A549 (cell line): ENCODE data around the gene EGFL8. TPM values are rescaled to one million over a fixed set of nuclear protein-coding genes. Genes with fewer than 3 reads are reported as not detected.

ENCODE experiments used
- ATAC-seq, 2 experiments: fragments of 200-7000 bp in 1 of 2; fragments of >200 bp in 1 of 2; cut with Nextera tagmentation in 1 of 2; cut with Tn5 transposase in 1 of 2; 3 replicates each; pipeline versions ENCODE4 v1.8.0 to v1.9.1; 2018 to 2020; ENCODE audit warnings: mild to moderate bottlenecking in 1 of 2, moderate library complexity in 1 of 2
- CTCF ChIA-PET: fragments of 300-600 bp; sonication (Branson Sonifier 250); formaldehyde crosslinking; extraction: SDS; loops from one replicate; lab custom pipeline; 2021; ENCODE audit warnings: antibody characterized with exemption, inconsistent platforms; lab: Yijun Ruan, JAX
- POLR2A ChIA-PET: fragments of 350-600 bp; formaldehyde crosslinking; extraction: SDS; loops from one replicate; lab custom pipeline; 2021; ENCODE audit warnings: antibody characterized with exemption, inconsistent platforms; lab: Yijun Ruan, JAX
- DNase-seq, 2 experiments: peaks; one replicate each; pipeline versions ENCODE4 v3.0.0 to v3.0.0-alpha.2; 2011 to 2016; ENCODE audit warnings: low read depth in 1 of 2, low spot score in 1 of 2
- FAIRE-seq: peaks from 2 replicates; lab custom pipeline; 2011; peaks lifted over from hg19 to GRCh38; lab: Jason Lieb, UNC
- H3K27ac ChIP-seq, 2 experiments: fragments of >200 bp; sonication (Bioruptor Twin); formaldehyde crosslinking; 3 replicates each; pipeline ENCODE4 v1.5.1; 2016 to 2017
- H3K4me1 ChIP-seq: fragments of >200 bp; sonication (Bioruptor Twin); formaldehyde crosslinking; 3 replicates; pipeline ENCODE4 v1.6.1; 2016
- H3K4me2 ChIP-seq: fragments of >200 bp; sonication (Bioruptor Twin); formaldehyde crosslinking; 3 replicates; pipeline ENCODE4 v1.6.1; 2016
- H3K4me3 ChIP-seq: fragments of >200 bp; sonication (Bioruptor Twin); formaldehyde crosslinking; 3 replicates; pipeline ENCODE4 v1.5.1; 2016
- H3K9me3 ChIP-seq: fragments of >200 bp; sonication (Bioruptor Twin); formaldehyde crosslinking; 3 replicates; pipeline ENCODE4 v1.6.1; 2016
- BHLHE40 ChIP-seq: IDR thresholded peaks from 2 replicates; pipeline ENCODE4 v1.6.1; 2012; ENCODE audit warnings: low read depth, low read length, inconsistent platforms
- CEBPB ChIP-seq, 2 experiments: fragments of >200 bp in 1 of 2; sonication (Bioruptor Twin) in 1 of 2; formaldehyde crosslinking in 1 of 2; IDR thresholded peaks; 2 replicates each; pipeline ENCODE4 v1.6.1; 2012 to 2016
- CHD2 ChIP-seq: fragments of 150-350 bp; IDR thresholded peaks from 2 replicates; pipeline ENCODE4 v1.6.1; 2014; ENCODE audit warnings: low read length; ENCODE audit not compliant: partially characterized antibody
- CHD4 ChIP-seq: fragments of 200-600 bp; sonication (generic); IDR thresholded peaks from 2 replicates; pipeline ENCODE4 v1.6.1; 2016; ENCODE audit warnings: antibody characterized with exemption, mild to moderate bottlenecking, borderline replicate concordance
- EHF ChIP-seq: fragments of 250-450 bp; sonication (Bioruptor Pico); IDR thresholded peaks from 2 replicates; pipeline ENCODE4 v1.5.0; 2020; ENCODE audit warnings: mild to moderate bottlenecking
- EP300 ChIP-seq, 2 experiments: fragments of >200 bp; sonication (Bioruptor Twin); formaldehyde crosslinking; IDR thresholded peaks; 2 replicates in 1 of 2; 3 replicates in 1 of 2; pipeline ENCODE4 v1.6.1; 2016 to 2017
- ESRRA ChIP-seq: fragments of 150-350 bp; IDR thresholded peaks from 2 replicates; pipeline ENCODE4 v1.6.1; 2014; ENCODE audit warnings: mild to moderate bottlenecking, low read length, borderline replicate concordance
- FOXS1 ChIP-seq: fragments of 250-450 bp; sonication (Bioruptor Pico); IDR thresholded peaks from 2 replicates; pipeline ENCODE4 v1.5.0; 2020; ENCODE audit warnings: mild to moderate bottlenecking, moderate library complexity
- GATA3 ChIP-seq: IDR thresholded peaks from 2 replicates; pipeline ENCODE4 v1.6.1; 2012; ENCODE audit warnings: borderline replicate concordance
- HEYL ChIP-seq: fragments of 250-450 bp; sonication (Bioruptor Pico); IDR thresholded peaks from 2 replicates; pipeline ENCODE4 v1.8.0; 2021; ENCODE audit warnings: mild to moderate bottlenecking, moderate library complexity
- HOXB13 ChIP-seq: fragments of 250-450 bp; sonication (Bioruptor Pico); IDR thresholded peaks from 2 replicates; pipeline ENCODE4 v1.5.0; 2020; ENCODE audit warnings: low read depth, mild to moderate bottlenecking, moderate library complexity
- JUN ChIP-seq, 2 experiments: fragments of >200 bp; sonication (Bioruptor Twin); formaldehyde crosslinking; IDR thresholded peaks; 2 replicates in 1 of 2; 3 replicates in 1 of 2; pipeline ENCODE4 v1.6.1; 2016 to 2017
- MAFK ChIP-seq: fragments of 450-650 bp; IDR thresholded peaks from 2 replicates; pipeline ENCODE4 v1.6.1; 2014; ENCODE audit not compliant: partially characterized antibody
- PHF8 ChIP-seq: fragments of 200-600 bp; sonication (generic); IDR thresholded peaks from 2 replicates; pipeline ENCODE4 v1.6.1; 2016; ENCODE audit warnings: low read depth, mild to moderate bottlenecking, antibody characterized with exemption, moderate library complexity, borderline replicate concordance
- POLR2A ChIP-seq: IDR thresholded peaks from 2 replicates; pipeline ENCODE4 v1.6.1; 2012; ENCODE audit warnings: mild to moderate bottlenecking, low read length
- RFX5 ChIP-seq: fragments of 450-650 bp; IDR thresholded peaks from 2 replicates; pipeline ENCODE4 v1.7.1; 2014; ENCODE audit warnings: antibody characterized with exemption, mild to moderate bottlenecking, moderate library complexity
- RNF2 ChIP-seq: fragments of 200-600 bp; sonication (generic); IDR thresholded peaks from 2 replicates; pipeline ENCODE4 v1.6.1; 2016; ENCODE audit warnings: low read depth, mild to moderate bottlenecking, antibody characterized with exemption, moderate library complexity, borderline replicate concordance
- SREBF2 ChIP-seq: fragments of 450-650 bp; IDR thresholded peaks from 2 replicates; pipeline ENCODE4 v1.6.1; 2014; ENCODE audit warnings: mild to moderate bottlenecking, moderate library complexity
- ZFP36 ChIP-seq: fragments of 450-650 bp; IDR thresholded peaks from 2 replicates; pipeline ENCODE4 v1.6.1; 2014; ENCODE audit warnings: borderline replicate concordance; ENCODE audit not compliant: partially characterized antibody
- ZSCAN20 ChIP-seq: fragments of 250-450 bp; sonication (Bioruptor Pico); IDR thresholded peaks from 2 replicates; pipeline ENCODE4 v1.8.0; 2022; ENCODE audit warnings: mild to moderate bottlenecking, moderate library complexity
- WGBS: methylation state at CpG from one replicate; pipeline ENCODE4 v1.1.6; 2017; ENCODE audit errors: missing lambda C conversion rate; 5-methylcytosine and 5-hydroxymethylcytosine counted together
- polyA plus RNA-seq, 4 experiments: library from polyadenylated mRNA; depleted of rRNA in 3 of 4; stranded (reverse); fragments of >200 nt; fragmentation: RNase III in 1 of 4; extraction: RNeasy Plus Mini Kit Qiagen cat#74134 plus additional on column Dnase treatment in 1 of 4; gene quantifications; 2 replicates in 3 of 4; 3 replicates in 1 of 4; pipeline ENCODE4 v1.2.3, GENCODE V29; 2011 to 2017
- TF ChIP-seq, protein P1 (sequence below): fragments of >200 bp; sonication (Bioruptor Twin); formaldehyde crosslinking; IDR thresholded peaks from 2 replicates; pipeline ENCODE4 v1.6.1; 2016
- TF ChIP-seq, protein P2 (sequence below): fragments of 450-650 bp; IDR thresholded peaks from 2 replicates; pipeline ENCODE4 v1.6.1; 2014; ENCODE audit warnings: antibody characterized with exemption
- TF ChIP-seq, protein P3 (sequence below): IDR thresholded peaks from 2 replicates; pipeline ENCODE4 v1.6.1; 2012
- TF ChIP-seq, protein P4 (sequence below): fragments of 150-350 bp; IDR thresholded peaks from 2 replicates; pipeline ENCODE4 v1.6.1; 2014; ENCODE audit warnings: low read depth, mild to moderate bottlenecking, low read length
- TF ChIP-seq, protein P5 (sequence below): IDR thresholded peaks from 2 replicates; pipeline ENCODE4 v1.6.1; 2012; ENCODE audit warnings: low read depth, borderline replicate concordance
- TF ChIP-seq, protein P6 (sequence below): fragments of >200 bp; sonication (Bioruptor Twin); formaldehyde crosslinking; IDR thresholded peaks from 3 replicates; pipeline ENCODE4 v1.5.1; 2016

The EGFL8 gene
- polyA plus RNA-seq, 2 of the 4 experiments (the other 2 are of a cell fraction), result 2.0 to 3.1 TPM

DNA sequence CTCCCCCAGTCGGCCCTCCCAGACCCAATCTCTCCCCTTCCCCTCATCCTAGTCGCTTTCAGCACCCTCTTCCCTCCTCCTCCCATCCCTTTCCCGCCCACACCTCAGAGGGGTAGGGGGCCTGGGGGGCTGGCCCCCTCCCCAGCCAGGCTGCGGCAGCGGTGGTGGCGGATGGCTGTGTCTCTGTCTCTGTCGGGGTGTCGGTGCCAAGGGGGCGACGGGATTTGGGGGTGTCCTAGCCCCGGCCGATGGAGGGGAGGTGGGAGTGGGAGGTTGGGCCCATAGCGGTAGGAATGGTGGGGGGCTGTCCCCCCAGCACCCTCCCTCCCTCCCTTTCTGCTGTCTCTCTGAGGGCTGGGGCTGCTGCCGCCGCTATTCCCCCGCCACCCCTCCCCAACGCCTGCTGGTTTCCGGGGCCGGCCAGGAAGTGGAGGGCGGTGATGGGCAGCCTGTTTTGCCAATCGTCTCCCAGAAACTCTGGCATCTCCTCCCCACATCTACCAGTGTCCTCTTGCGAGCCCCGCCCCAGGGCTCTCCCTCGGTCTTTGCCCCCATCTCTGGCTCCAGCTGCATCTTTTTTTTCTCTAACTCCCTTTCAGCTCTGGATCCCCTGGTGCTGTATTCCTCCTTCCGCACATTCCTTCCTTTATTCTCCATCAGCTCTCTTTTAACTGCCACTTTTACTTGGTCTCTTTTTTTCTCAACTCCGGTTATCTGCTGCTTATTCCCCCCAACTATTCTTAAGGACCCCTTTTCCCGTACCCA, 11.5 kb downstream of the EGFL8 start, which contains the start of gene AGPAT1 (continued):
- TF ChIP-seq ZFP36 (no peak), ESRRA (no peak), RNF2 (no peak), CHD2 (no peak), HOXB13 (no peak), HEYL (CRISPR knock-in tag) (no peak), BHLHE40 (no peak), ZSCAN20 (CRISPR knock-in tag) (no peak)
- TF ChIP-seq, protein P1, sequence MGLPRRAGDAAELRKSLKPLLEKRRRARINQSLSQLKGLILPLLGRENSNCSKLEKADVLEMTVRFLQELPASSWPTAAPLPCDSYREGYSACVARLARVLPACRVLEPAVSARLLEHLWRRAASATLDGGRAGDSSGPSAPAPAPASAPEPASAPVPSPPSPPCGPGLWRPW, result no peak

DNA sequence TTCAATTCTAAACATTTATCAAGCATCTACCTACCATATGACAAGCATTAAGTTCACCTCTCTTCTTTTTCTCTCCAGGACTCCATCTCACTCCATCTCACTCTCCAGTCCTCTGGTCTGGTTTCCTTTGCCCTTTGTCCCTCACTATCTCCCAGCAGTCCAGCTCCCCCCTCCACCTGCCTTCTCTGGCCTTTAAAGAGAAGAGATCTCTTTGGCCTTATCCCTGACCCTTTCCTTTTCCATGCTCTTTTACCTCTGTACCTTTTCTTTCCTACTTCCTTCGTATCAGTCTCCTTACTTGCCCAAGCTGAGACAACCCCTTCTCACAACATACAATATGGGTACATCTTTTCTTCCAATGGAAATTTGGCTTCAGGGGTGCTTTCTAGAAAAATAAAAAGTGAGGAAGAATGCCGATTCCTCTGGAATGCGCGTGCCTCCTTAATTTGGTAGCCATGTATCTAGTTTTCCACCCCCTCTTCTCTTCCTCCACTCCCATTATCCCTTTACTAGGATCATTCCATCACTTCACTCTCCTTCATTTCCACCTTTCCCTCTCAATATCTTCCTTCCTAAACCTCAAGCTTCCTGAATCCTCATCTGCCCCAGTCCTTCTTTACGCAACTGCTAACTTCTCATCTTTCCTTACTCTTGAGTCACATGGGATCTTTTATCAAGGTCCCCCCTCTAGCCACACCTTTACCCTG, 12.2 kb downstream of the EGFL8 start:
- ATAC-seq (peak; percentile 0 to 14; a peak in 4 of 6 replicates), DNase-seq (peak in 1 of 2 experiments; percentile 51), FAIRE-seq (no peak)
- peak overlapping the region; percentile 93 for H3K4me2 ChIP-seq
- 38% methylated on average over 5 of the region's 5 CpGs for WGBS
- ChIA-PET CTCF (interaction anchor here (0.9 to 1.4 kb wide), 4 partner anchors 19 to 59 kb away, joined by 3 to 4 read pairs (median 4); no protein-coding TSS in a partner anchor), POLR2A (interaction anchor here (0.5 to 2.5 kb wide), 7 partner anchors 11 to 269 kb away, joined by 3 to 24 read pairs (median 6); partner anchors contain the start of genes FKBPL and PBX2)
- H3K27ac ChIP-seq, result peak overlapping the region; percentile 97 to 99
- peaks cover 20% of the 10 kb centered on the region for H3K4me1 ChIP-seq
- H3K9me3 ChIP-seq, result no peaks in the 10 kb centered on the region
- TF ChIP-seq, protein P2, sequence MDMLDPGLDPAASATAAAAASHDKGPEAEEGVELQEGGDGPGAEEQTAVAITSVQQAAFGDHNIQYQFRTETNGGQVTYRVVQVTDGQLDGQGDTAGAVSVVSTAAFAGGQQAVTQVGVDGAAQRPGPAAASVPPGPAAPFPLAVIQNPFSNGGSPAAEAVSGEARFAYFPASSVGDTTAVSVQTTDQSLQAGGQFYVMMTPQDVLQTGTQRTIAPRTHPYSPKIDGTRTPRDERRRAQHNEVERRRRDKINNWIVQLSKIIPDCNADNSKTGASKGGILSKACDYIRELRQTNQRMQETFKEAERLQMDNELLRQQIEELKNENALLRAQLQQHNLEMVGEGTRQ, result 0 out of 2 replicates have a peak, but pooled peaks have one; percentile 15
- TF ChIP-seq EHF (CRISPR knock-in tag) (no peak), CEBPB (IDR thresholded peaks at IDR 0.05) (0 out of 4 replicates have a peak, but pooled peaks of 1 of the 2 experiments have one; percentile 12)
- H3K4me3 ChIP-seq, result peak overlapping the region; percentile 100

DNA sequence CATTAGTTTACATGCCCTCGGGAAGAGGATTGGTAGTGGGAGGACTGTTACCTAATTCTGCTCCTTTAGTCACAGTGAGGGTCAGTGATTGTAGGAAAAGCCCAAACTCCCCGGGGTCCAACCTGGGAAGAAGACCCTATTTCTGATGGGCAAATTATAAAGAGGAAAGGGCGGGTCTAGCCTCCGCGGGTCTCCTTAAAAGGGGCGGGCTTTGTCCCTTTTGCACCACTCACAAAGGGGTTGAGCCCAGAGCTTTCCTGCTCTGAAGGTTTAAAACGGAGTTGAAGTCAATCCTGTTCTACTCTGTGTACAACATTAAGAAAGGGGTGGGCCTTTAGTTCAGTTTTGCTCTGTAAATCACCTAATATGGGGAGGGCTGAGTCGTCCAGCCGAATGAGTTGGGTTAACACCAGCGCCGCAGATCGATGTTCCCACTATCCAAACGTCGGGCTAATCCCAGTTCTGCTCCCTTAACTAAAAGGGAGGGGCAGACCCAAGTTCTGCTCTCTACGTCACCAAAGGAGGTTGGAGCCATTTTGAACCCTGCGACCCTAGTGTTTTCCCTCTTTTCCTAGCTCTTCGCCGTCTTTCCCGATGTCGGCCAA, 12.9 kb downstream of the EGFL8 start:
- CTCF ChIA-PET, result interaction anchor here (0.6 to 1.4 kb wide), 4 partner anchors 14 to 60 kb away, joined by 3 to 4 read pairs (median 4); no protein-coding TSS in a partner anchor
- ATAC-seq (peak; percentile 39 to 49), FAIRE-seq (no peak), DNase-seq (no peak)
- WGBS, result 1% methylated on average over 20 of the region's 20 CpGs
- POLR2A ChIA-PET, result interaction anchor here (1.0 to 2.5 kb wide), 6 partner anchors 11 to 63 kb away, joined by 3 to 24 read pairs (median 5); partner anchors contain the start of genes FKBPL and PBX2
- Histone ChIP-seq H3K9me3 (no peaks in the 10 kb centered on the region), H3K4me2 (peak overlapping the region; percentile 93), H3K4me1 (peaks cover 20% of the 10 kb centered on the region), H3K4me3 (peak overlapping the region; percentile 100), H3K27ac (peak overlapping the region; percentile 97 to 99)
- TF ChIP-seq MAFK (no peak), CEBPB (IDR thresholded peaks at IDR 0.05) (no peak), EP300 (IDR thresholded peaks at IDR 0.05) (no peak), JUN (IDR thresholded peaks at IDR 0.05) (peak in 1 of 2 experiments; percentile 36; a peak in 2 of 5 replicates), SREBF2 (no peak), PHF8 (peak; percentile 29; the same call in 1 of the 2 replicates), ESRRA (0 out of 2 replicates have a peak, but pooled peaks have one; percentile 15), BHLHE40 (no peak), CHD4 (no peak), RFX5 (no peak), GATA3 (no peak), FOXS1 (CRISPR knock-in tag) (no peak), POLR2A (peak; percentile 47)
- TF ChIP-seq, protein P3, sequence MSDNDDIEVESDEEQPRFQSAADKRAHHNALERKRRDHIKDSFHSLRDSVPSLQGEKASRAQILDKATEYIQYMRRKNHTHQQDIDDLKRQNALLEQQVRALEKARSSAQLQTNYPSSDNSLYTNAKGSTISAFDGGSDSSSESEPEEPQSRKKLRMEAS, result peak; percentile 49
- TF ChIP-seq, protein P4, sequence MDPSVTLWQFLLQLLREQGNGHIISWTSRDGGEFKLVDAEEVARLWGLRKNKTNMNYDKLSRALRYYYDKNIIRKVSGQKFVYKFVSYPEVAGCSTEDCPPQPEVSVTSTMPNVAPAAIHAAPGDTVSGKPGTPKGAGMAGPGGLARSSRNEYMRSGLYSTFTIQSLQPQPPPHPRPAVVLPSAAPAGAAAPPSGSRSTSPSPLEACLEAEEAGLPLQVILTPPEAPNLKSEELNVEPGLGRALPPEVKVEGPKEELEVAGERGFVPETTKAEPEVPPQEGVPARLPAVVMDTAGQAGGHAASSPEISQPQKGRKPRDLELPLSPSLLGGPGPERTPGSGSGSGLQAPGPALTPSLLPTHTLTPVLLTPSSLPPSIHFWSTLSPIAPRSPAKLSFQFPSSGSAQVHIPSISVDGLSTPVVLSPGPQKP, result no peak
- TF ChIP-seq, protein P2, result no peak
- TF ChIP-seq, protein P5, sequence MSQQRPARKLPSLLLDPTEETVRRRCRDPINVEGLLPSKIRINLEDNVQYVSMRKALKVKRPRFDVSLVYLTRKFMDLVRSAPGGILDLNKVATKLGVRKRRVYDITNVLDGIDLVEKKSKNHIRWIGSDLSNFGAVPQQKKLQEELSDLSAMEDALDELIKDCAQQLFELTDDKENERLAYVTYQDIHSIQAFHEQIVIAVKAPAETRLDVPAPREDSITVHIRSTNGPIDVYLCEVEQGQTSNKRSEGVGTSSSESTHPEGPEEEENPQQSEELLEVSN, result 0 out of 2 replicates have a peak, but pooled peaks have one; percentile 70
- TF ChIP-seq, protein P6, sequence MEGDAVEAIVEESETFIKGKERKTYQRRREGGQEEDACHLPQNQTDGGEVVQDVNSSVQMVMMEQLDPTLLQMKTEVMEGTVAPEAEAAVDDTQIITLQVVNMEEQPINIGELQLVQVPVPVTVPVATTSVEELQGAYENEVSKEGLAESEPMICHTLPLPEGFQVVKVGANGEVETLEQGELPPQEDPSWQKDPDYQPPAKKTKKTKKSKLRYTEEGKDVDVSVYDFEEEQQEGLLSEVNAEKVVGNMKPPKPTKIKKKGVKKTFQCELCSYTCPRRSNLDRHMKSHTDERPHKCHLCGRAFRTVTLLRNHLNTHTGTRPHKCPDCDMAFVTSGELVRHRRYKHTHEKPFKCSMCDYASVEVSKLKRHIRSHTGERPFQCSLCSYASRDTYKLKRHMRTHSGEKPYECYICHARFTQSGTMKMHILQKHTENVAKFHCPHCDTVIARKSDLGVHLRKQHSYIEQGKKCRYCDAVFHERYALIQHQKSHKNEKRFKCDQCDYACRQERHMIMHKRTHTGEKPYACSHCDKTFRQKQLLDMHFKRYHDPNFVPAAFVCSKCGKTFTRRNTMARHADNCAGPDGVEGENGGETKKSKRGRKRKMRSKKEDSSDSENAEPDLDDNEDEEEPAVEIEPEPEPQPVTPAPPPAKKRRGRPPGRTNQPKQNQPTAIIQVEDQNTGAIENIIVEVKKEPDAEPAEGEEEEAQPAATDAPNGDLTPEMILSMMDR, result no peak
